Measurements from ENCODE around the gene ALDOA. TPM values are rescaled to one million over a fixed set of nuclear protein-coding genes. Genes with fewer than 3 reads are reported as not detected.
"Not testable (repeated sequence)": the region's sequence is repeated elsewhere in the genome, so short reads cannot be mapped to it uniquely, and the experiment has no call there.

The ALDOA gene
- total RNA-seq, 4 donors from 2014 or later: 794 to 967 (median 870) TPM

- H3K9me3 ChIP-seq: no peaks in the 10 kb centered on the region
- H3K36me3 ChIP-seq: no peaks in the 10 kb centered on the region
- peaks cover 8% of the 10 kb centered on the region for H3K4me1 ChIP-seq
- TF ChIP-seq POLR2AphosphoS5 (IDR thresholded peaks at IDR 0.05) (no peak), CTCF (IDR thresholded peaks at IDR 0.05) (no peak), POLR2A (IDR thresholded peaks at IDR 0.05) (no peak), EP300 (IDR thresholded peaks at IDR 0.05) (no peak)
- 19% methylated on average over 5 of the region's 11 CpGs for WGBS
- peaks cover 82% of the 10 kb centered on the region for H3K27me3 ChIP-seq
- DNase-seq (ENCODE audit: low spot score in 2 of 2): no peak
- no peak overlapping the region for H3K4me3 ChIP-seq
- no peak overlapping the region for H3K27ac ChIP-seq
Observed at GRCh38 chr16:30031477-30031918, 34.1 kb upstream of the ALDOA start.

- peaks cover 76% of the 10 kb centered on the region for H3K27me3 ChIP-seq
Observed at GRCh38 chr16:30032083-30032819, 33.3 kb upstream of the ALDOA start.

GRCh38 chr16:30033270-30033669 is 32.3 kb upstream of the ALDOA start:
- peaks cover 8% of the 10 kb centered on the region for H3K4me1 ChIP-seq
- DNase-seq (ENCODE audit: low spot score in 2 of 2): no peak
- H3K4me3 ChIP-seq: no peak overlapping the region
- H3K9me3 ChIP-seq: no peaks in the 10 kb centered on the region
- H3K27me3 ChIP-seq: peaks cover 68% of the 10 kb centered on the region
- WGBS: 77% methylated on average over 7 of the region's 7 CpGs
- no peaks in the 10 kb centered on the region for H3K36me3 ChIP-seq
- TF ChIP-seq EP300 (IDR thresholded peaks at IDR 0.05): no peak
- no peak for TF ChIP-seq POLR2A (IDR thresholded peaks at IDR 0.05)
- TF ChIP-seq CTCF (IDR thresholded peaks at IDR 0.05): no peak
- H3K27ac ChIP-seq: no peak overlapping the region

More at GRCh38 chr16:30032083-30032819, 33.3 kb upstream of the ALDOA start:
- H3K27ac ChIP-seq: no peak overlapping the region
- no peak overlapping the region for H3K4me3 ChIP-seq
- TF ChIP-seq POLR2AphosphoS5 (IDR thresholded peaks at IDR 0.05) (no peak), POLR2A (IDR thresholded peaks at IDR 0.05) (no peak), EP300 (IDR thresholded peaks at IDR 0.05) (no peak), CTCF (IDR thresholded peaks at IDR 0.05) (peak; percentile 22 to 62)
- peaks cover 8% of the 10 kb centered on the region for H3K4me1 ChIP-seq
- no peaks in the 10 kb centered on the region for H3K36me3 ChIP-seq
- no peak for DNase-seq (ENCODE audit: low spot score in 2 of 2)
- WGBS: 28% methylated on average over 12 of the region's 12 CpGs
- no peaks in the 10 kb centered on the region for H3K9me3 ChIP-seq

- no peak for DNase-seq (ENCODE audit: low spot score in 2 of 2)
- 81% methylated on average over 5 of the region's 5 CpGs for WGBS
- H3K27ac ChIP-seq: no peak overlapping the region
- H3K36me3 ChIP-seq: no peaks in the 10 kb centered on the region
- no peak for TF ChIP-seq POLR2A (IDR thresholded peaks at IDR 0.05)
- no peak for TF ChIP-seq EP300 (IDR thresholded peaks at IDR 0.05)
- no peak for TF ChIP-seq POLR2AphosphoS5 (IDR thresholded peaks at IDR 0.05)
- TF ChIP-seq CTCF (IDR thresholded peaks at IDR 0.05): no peak
- peaks cover 3% of the 10 kb centered on the region for H3K4me1 ChIP-seq
- no peak overlapping the region for H3K4me3 ChIP-seq
- H3K27me3 ChIP-seq: peaks cover 3% of the 10 kb centered on the region
- H3K9me3 ChIP-seq: no peaks in the 10 kb centered on the region
Observed at GRCh38 chr16:30040221-30040620, 25.3 kb upstream of the ALDOA start.

- not testable (repeated sequence) for H3K4me3 ChIP-seq; H3K27me3 ChIP-seq; H3K27ac ChIP-seq; DNase-seq (ENCODE audit: low spot score in 2 of 2); H3K9me3 ChIP-seq; H3K4me1 ChIP-seq; H3K36me3 ChIP-seq
- WGBS: 87% methylated on average over 5 of the region's 5 CpGs
Observed at GRCh38 chr16:30040690-30041089, 24.9 kb upstream of the ALDOA start.
